ENCODE data around the gene CHD3.

DNA sequence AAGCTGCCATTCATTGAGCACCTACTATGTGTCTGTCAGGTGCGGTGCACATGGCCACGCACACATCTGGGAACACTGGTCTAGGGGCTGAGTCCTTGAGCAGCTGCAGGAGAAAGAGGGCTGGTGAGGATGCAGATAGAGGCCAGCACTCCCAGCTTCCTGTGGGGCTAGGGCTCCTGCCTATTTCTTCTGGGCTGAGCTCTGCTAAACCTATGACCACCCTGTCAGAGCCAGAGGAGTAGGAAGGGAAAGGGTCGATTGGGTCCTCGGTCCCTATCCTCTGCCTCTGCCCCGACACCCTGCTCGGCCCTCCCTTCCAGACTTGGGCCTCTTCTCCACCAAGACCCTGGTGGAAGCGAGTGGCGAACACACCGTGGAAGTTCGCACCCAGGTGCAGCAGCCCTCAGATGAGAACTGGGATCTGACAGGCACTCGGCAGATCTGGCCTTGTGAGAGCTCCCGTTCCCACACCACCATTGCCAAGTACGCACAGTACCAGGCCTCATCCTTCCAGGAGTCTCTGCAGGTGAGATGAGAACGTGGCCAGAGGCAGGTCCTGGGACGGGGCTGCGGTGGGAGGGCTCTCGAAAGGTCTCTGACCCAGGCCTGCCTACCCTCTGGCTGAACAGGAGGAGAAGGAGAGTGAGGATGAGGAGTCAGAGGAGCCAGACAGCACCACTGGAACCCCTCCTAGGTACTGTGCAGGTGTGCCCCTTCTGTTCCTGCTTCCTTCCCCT lies 37.7 kb upstream of the CHD3 start:
- TF ChIP-seq, protein P1, sequence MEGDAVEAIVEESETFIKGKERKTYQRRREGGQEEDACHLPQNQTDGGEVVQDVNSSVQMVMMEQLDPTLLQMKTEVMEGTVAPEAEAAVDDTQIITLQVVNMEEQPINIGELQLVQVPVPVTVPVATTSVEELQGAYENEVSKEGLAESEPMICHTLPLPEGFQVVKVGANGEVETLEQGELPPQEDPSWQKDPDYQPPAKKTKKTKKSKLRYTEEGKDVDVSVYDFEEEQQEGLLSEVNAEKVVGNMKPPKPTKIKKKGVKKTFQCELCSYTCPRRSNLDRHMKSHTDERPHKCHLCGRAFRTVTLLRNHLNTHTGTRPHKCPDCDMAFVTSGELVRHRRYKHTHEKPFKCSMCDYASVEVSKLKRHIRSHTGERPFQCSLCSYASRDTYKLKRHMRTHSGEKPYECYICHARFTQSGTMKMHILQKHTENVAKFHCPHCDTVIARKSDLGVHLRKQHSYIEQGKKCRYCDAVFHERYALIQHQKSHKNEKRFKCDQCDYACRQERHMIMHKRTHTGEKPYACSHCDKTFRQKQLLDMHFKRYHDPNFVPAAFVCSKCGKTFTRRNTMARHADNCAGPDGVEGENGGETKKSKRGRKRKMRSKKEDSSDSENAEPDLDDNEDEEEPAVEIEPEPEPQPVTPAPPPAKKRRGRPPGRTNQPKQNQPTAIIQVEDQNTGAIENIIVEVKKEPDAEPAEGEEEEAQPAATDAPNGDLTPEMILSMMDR (IDR thresholded peaks at IDR 0.05), result no peak
- TF ChIP-seq EZH2 (IDR thresholded peaks at IDR 0.05), result no peak
